PC-3 (cell line): ENCODE data around the gene GPR25. TPM values are rescaled to one million over a fixed set of nuclear protein-coding genes. Genes with fewer than 3 reads are reported as not detected.
A peak's percentile ranks its signal among the peaks of the same experiment; 100 is the strongest.

Experiments
- ATAC-seq: fragments of 200-7000 bp; cut with Tn5 transposase; 2 replicates; pipeline ENCODE4 v1.9.1; 2020; ENCODE audit warnings: mild to moderate bottlenecking, moderate library complexity
- BruUV-seq: library from RNA; stranded (reverse); fragments of 400-500 nt; replicated peaks from 2 replicates; lab custom pipeline; 2021; lab: Mats Ljungman, UMichigan
- CTCF ChIA-PET: fragments of 300-600 bp; sonication (Branson Sonifier 250); formaldehyde crosslinking; loops from one replicate; lab custom pipeline; 2022; ENCODE audit warnings: antibody characterized with exemption; lab: Charles Lee
- POLR2A ChIA-PET: fragments of 300-600 bp; sonication (Branson Sonifier 250); formaldehyde crosslinking; loops from one replicate; lab custom pipeline; 2022; ENCODE audit warnings: antibody characterized with exemption; ENCODE audit not compliant: unreplicated experiment; lab: Charles Lee
- DNase-seq: peaks from one replicate; pipeline ENCODE4 v3.0.0-alpha.2; 2015
- H2AFZ ChIP-seq: fragments of 300-600 bp; sonication (generic); 2 replicates; pipeline ENCODE4 v1.6.0; 2016; ENCODE audit warnings: antibody characterized with exemption, low read length
- H3F3A ChIP-seq: fragments of 300-600 bp; sonication (generic); one replicate; pipeline ENCODE4 v1.6.0; 2017; ENCODE audit warnings: antibody characterized with exemption, low read length, control low read depth, mild to moderate bottlenecking; ENCODE audit not compliant: unreplicated experiment
- H3K27ac ChIP-seq: fragments of 300-600 bp; sonication (generic); 2 replicates; pipeline ENCODE4 v1.5.1; 2016; ENCODE audit warnings: mild to moderate bottlenecking, low read length
- H3K27me3 ChIP-seq: fragments of 300-600 bp; sonication (generic); 2 replicates; pipeline ENCODE4 v1.6.1; 2016; ENCODE audit warnings: low read length, mixed read lengths
- H3K36me3 ChIP-seq: fragments of 300-600 bp; sonication (generic); 2 replicates; pipeline ENCODE4 v1.6.1; 2016; ENCODE audit warnings: low read depth, mixed run types, low read length, mixed read lengths
- H3K4me1 ChIP-seq: fragments of 300-600 bp; sonication (generic); 2 replicates; pipeline ENCODE4 v1.5.1; 2016; ENCODE audit warnings: low read length; ENCODE audit not compliant: insufficient read depth
- H3K4me2 ChIP-seq: fragments of 300-600 bp; sonication (generic); 2 replicates; pipeline ENCODE4 v1.6.0; 2016; ENCODE audit warnings: low read length
- H3K4me3 ChIP-seq: fragments of 300-600 bp; sonication (generic); 2 replicates; pipeline ENCODE4 v1.5.1; 2016; ENCODE audit warnings: mild to moderate bottlenecking, low read length, mixed read lengths
- H3K79me2 ChIP-seq: fragments of 300-600 bp; sonication (generic); 2 replicates; pipeline ENCODE4 v1.6.1; 2017; ENCODE audit warnings: low read length, mixed read lengths
- H3K9ac ChIP-seq: fragments of 300-600 bp; sonication (generic); 2 replicates; pipeline ENCODE4 v1.6.0; 2016; ENCODE audit warnings: mild to moderate bottlenecking, low read length
- H3K9me2 ChIP-seq: fragments of 300-600 bp; sonication (generic); replicated peaks from 2 replicates; pipeline ENCODE4 v1.6.1; 2016; ENCODE audit warnings: mixed run types, low read length, mixed read lengths
- H3K9me3 ChIP-seq: fragments of 300-600 bp; sonication (generic); 2 replicates; pipeline ENCODE4 v1.6.1; 2016; ENCODE audit warnings: low read length, mixed read lengths
- H4K20me1 ChIP-seq: fragments of 300-600 bp; sonication (generic); 2 replicates; pipeline ENCODE4 v1.6.1; 2016; ENCODE audit warnings: low read length, mixed read lengths
- CTCF ChIP-seq: fragments of 300-600 bp; sonication (generic); conservative IDR thresholded peaks from 2 replicates; pipeline ENCODE4 v1.5.1; 2017; ENCODE audit warnings: antibody characterized with exemption, low read depth, mild to moderate bottlenecking, low read length
- EZH2 ChIP-seq: fragments of 300-600 bp; sonication (generic); IDR thresholded peaks from one replicate; pipeline ENCODE4 v1.6.1; 2017; ENCODE audit warnings: antibody characterized with exemption, mild to moderate bottlenecking, low read length; ENCODE audit not compliant: unreplicated experiment
- EZH2phosphoT487 ChIP-seq: fragments of 300-600 bp; sonication (generic); IDR thresholded peaks from 2 replicates; pipeline ENCODE4 v1.6.1; 2018; ENCODE audit warnings: mild to moderate bottlenecking, antibody characterized with exemption, low read length, borderline replicate concordance
- intact Hi-C: fragments of 100-400 bp; cut with micrococcal nuclease; formaldehyde crosslinking; loops from 2 replicates; pipeline ENCODE4 v1.9.0; 2023
- total RNA-seq: library from RNA; depleted of rRNA; stranded (reverse); fragments of >200 nt; gene quantifications from 2 replicates; pipeline ENCODE4 v1.2.3, GENCODE V29; 2014

GPR25 gene
- total RNA-seq, 1 experiment from 2014 or later = not detected

DNA sequence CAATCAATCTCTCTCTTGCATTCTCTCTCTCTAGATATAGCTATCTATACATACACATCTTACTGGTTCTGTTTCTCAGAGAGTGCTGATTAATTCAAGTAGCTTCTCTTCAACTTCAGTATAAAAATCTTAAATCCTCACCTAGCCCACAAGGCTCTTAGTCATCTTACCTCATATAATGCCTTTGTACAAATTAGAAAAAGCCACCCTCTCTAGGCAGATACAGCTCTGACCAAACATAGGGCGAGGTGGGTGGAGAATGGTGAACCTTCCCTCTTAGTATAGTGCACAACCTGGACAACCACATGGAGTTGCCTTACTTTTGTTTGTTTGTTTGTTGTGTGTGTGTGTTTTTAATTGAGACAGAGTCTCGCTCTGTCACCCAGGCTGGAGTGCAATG is 16.8 kb downstream of the GPR25 start:
- ATAC-seq = no peak
- no peaks in the 10 kb centered on the region for H4K20me1 ChIP-seq
- H2AFZ ChIP-seq = no peak overlapping the region
- ChIA-PET CTCF (interaction anchor here (0.6 kb wide), 1 partner anchor 136 kb away, joined by 3 read pairs; no protein-coding TSS in a partner anchor), POLR2A (no interaction called here)
- no peak overlapping the region for H3K4me2 ChIP-seq
- BruUV-seq = no TSS peak
- H3K27me3 ChIP-seq = no peaks in the 10 kb centered on the region
- H3K36me3 ChIP-seq = no peaks in the 10 kb centered on the region
- no peak overlapping the region for H3K9ac ChIP-seq
- H3K9me3 ChIP-seq = no peaks in the 10 kb centered on the region
- H3K4me1 ChIP-seq = peaks cover 47% of the 10 kb centered on the region
- TF ChIP-seq CTCF = no peak
- peak; percentile 50 for DNase-seq
- H3K9me2 ChIP-seq = no peaks in the 10 kb centered on the region
- no peak overlapping the region for H3K4me3 ChIP-seq
- peaks cover 39% of the 10 kb centered on the region for H3K79me2 ChIP-seq
- H3F3A ChIP-seq = peaks cover 7% of the 10 kb centered on the region
- intact Hi-C loops = no loop called here
- no peak overlapping the region for H3K27ac ChIP-seq

- Histone ChIP-seq H3K4me1 (peaks cover 48% of the 10 kb centered on the region), H3K79me2 (peaks cover 43% of the 10 kb centered on the region), H3K36me3 (no peaks in the 10 kb centered on the region), H3K4me2 (peak overlapping the region; percentile 86; the same call in 1 of the 2 replicates), H3K9ac (no peak overlapping the region), H3K27me3 (no peaks in the 10 kb centered on the region), H2AFZ (no peak overlapping the region), H3K9me3 (no peaks in the 10 kb centered on the region), H3K4me3 (no peak overlapping the region; the same call in 1 of the 2 replicates), H3K27ac (no peak overlapping the region), H3K9me2 (no peaks in the 10 kb centered on the region), H3F3A (peaks cover 7% of the 10 kb centered on the region), H4K20me1 (no peaks in the 10 kb centered on the region)
- intact Hi-C loops = loop anchor here (2.0 to 5.0 kb wide), 2 partner anchors 79 to 222 kb away; partner anchors contain the start of gene CACNA1S
- CTCF ChIA-PET = interaction anchor here (0.6 to 1.5 kb wide), 2 partner anchors 82 to 135 kb away, joined by 3 to 12 read pairs; no protein-coding TSS in a partner anchor
- no peak for DNase-seq
- BruUV-seq = no TSS peak
- no peak for TF ChIP-seq EZH2phosphoT487
- no peak for TF ChIP-seq CTCF
- TF ChIP-seq EZH2 = no peak
- POLR2A ChIA-PET = no interaction called here
- no peak for ATAC-seq
Observed at GRCh38 chr1:200890027-200890426, 17.2 kb downstream of the GPR25 start.
